ENCODE results near the gene ALDH5A1.

The ALDH5A1 gene

DNA sequence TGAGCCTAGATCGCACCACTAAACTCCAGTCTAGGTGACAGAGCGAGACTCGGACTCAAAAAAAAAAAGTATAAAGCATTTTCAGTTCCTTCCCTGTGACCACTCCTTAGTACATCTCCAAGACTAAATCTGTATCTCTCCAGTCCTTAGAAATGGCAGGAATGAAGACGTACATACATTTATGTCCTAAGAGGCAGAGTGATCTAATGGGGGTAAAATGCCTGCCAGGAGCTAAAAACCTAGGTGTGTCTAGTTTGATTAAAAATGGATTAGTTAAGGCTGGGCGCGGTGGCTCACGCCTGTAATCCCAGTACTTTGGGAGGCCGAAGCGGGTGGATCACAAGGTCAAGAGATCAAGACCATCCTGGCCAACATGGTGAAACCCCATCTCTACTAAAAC, 70.4 kb downstream of the ALDH5A1 start:
- no peak for DNase-seq (ENCODE audit: low read depth in 2 of 2, low spot score in 1 of 2)

DNA sequence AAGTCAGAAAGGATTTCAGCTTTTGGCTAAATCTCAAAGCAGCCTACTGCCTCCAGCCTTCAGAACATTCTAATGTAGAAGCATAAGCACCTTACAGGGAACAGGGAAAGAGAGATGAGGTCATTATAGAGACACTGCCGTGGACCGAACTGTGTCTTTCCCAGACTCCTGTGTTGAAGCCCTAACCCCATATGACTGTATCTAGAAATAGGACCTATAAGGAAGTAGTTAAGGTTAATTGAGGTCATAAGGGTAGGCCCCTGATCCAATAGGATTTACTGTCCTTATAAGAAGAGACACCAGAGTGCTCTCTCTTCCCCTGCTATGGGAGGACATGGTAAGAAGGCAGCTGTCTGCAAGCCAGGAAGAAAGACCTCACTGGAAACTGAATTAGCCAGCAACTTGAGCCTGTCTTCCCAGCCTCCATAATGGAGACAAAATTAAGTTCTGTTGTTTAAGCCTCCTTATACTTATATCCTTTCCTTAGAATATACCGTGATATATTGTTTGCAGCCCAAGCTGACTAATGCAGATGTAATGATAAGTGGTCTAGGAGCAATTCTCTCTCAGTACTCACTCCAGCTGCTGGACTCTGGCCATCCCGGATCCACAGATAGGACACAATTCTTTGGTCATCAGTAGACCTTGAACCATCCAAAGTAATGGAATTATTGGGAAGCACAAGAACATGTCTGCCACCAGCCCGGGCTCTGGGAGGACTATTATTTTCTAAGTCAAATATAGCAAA, 71.4 kb downstream of the ALDH5A1 start:
- no peak for DNase-seq (ENCODE audit: low read depth in 2 of 2, low spot score in 1 of 2)

DNA sequence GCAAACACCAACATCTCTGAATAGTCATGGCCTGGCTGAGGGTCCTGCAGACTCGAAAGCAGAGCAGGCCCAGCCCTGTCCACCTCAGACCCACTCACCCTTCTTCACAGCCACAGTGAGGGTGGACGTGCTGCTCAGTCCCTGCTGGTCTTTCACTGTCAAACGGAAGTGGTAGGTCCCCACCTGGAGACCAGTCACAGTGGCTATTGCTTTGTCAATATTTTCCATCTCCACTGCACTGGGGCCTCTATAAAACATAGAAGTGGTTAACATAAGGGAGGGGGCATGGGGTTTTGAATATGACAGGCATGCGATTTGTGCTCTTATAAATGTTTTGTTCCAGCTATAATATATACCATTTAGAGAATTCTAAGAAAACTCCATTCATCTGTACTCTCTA, 73.9 kb downstream of the ALDH5A1 start:
- no peak for DNase-seq (ENCODE audit: low read depth in 2 of 2, low spot score in 1 of 2)

DNA sequence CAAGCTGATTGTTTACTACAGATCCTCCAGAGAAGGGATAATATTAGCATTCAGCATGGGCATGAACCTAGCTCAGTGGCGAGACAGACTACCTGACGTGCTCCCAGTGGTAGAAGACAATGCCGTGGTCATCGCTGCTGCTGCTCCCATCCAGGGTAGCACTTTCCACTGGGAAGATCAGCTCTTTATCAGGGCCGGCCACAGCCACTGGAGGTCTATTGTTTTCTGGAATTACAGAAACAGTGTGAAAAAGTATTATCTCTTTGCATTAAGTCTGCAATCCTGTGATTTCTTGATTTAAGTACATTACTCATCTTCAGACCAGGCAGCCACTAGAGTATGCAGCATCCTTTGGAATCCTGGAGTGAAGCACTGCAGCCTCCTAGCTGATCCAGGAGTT, 75.0 kb downstream of the ALDH5A1 start:
- no peak for DNase-seq (ENCODE audit: low read depth in 2 of 2, low spot score in 1 of 2)

DNA sequence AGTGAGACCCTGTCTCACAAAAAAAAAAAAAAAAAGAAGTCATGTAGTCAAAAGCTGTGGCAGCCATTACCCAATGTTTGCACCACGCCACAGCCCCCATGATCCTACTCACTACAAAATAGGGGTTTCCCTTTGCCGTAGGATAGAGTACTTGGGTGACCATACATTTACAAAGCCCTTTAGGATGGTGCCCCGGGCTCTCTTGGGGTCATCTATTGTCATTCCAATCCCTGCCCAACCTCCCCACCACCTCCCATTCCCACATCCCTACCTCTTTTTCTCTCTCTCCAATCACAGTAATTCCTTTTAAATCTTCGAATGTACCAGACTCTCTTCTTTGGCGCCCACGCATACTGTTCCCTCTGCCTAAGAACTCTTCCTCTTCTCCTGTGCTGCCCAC, 76.6 kb downstream of the ALDH5A1 start:
- no peak for DNase-seq (ENCODE audit: low read depth in 2 of 2, low spot score in 1 of 2)

DNA sequence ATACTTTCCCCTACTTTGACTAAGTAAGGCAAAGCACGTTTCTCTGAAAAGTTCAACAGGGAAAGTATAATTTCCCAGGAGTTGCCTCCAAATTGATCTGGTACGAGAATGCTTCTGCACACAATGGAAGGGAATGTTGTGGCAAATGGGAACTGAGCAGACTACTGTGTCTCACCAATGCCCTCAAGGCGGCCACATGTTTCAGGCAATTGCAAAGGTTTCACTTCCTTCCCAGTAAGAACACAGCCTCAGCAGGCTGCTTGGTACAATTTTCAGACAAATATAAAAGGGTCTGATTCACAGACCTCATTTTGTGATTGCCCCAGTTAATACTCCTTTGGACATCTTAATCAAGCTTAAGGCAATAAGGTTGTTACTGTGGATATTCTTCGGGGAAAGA, 80.0 kb downstream of the ALDH5A1 start:
- no peak for DNase-seq (ENCODE audit: low read depth in 2 of 2, low spot score in 1 of 2)

DNA sequence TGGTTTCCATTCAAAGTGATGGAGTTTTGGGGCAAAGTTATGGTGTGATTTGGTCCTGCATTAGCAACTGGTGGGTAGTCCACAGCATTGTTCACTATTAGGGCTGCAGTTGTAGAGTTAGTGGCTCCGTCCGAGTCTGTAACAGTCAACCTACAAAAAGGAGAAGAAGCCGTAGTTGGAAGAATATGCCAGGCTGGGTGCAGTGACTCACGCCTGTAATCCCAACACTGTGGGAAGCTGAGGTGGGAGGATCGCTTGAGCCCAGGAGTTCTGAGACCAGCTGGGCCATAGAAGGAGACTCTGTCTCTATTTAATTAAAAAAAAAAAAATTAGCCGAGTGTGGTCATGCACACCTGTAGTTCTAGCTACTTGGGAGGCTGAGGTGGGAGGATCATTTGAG, 81.7 kb downstream of the ALDH5A1 start:
- no peak for DNase-seq (ENCODE audit: low read depth in 2 of 2, low spot score in 1 of 2)

DNA sequence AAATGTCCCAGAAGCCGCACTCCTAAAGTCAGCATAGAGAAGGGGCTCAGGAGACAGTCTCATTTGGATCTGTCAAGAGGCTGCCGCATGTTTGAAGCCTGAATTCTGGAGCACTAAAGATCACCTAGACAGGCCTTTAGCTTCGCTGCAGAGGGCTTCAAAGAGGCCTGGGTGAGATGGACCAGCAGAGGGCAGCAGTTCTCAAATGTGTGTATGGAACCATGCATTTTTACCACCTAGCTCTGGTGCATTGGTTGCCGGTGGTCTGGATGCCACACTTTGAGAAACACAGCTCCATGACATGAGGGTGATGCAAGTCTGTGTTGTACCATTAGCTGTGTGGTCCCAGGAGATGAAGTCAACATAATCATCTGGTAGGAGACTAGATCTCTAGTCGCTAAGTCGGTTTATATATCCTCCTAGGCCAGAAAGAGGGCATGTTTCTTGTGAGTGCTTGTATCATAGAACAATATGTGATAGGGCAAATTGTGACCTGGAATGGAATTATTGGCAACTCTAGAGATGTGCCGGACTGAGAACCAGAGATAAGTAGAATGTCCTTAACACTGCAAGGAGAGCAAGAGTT, 86.4 kb downstream of the ALDH5A1 start:
- peak; percentile 62 to 63 for DNase-seq (ENCODE audit: low read depth in 2 of 2, low spot score in 1 of 2)

DNA sequence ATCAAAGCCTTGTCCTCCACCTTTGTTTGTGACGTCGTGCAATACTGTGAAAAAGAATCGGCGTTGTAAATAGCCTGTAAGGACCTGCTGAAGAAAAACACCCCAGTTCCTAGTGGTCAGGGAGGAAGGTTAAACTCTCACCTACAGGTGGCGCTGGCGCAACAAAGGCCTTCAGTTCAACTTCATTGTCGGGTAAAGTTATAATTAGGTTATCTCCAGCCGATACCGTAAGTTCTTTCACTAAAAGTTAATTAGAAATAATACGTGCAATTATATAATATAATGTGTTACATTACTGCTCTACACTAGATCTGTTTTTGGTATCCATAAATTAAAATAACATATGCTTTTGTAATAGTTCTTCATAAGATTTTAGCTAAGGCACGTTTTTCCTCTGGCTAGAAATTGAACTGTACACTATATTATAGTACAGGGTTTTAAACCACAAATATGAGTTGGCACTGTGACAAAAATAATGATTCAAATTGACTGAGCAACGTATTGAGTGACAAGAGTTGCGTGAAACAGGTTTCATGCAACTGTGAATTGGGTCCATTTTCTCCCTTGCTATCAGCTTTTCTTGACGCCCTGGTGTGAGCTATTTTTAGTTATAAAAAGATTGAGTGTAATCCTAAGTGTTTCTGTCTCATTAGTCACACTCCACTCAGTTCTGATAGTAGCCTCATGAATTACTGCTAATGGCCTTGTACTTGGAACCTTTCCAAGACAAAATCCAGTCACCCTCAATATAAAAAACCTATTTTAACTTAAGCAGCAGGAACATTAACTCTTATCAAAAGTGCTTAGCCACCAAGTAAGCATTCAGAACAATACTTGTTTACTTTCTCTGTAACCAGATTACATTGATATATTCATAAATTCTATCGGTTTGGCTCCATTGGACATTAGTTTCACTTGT, 89.0 kb downstream of the ALDH5A1 start:
- DNase-seq (ENCODE audit: low read depth in 2 of 2, low spot score in 1 of 2), result peak; percentile 26 to 52

DNA sequence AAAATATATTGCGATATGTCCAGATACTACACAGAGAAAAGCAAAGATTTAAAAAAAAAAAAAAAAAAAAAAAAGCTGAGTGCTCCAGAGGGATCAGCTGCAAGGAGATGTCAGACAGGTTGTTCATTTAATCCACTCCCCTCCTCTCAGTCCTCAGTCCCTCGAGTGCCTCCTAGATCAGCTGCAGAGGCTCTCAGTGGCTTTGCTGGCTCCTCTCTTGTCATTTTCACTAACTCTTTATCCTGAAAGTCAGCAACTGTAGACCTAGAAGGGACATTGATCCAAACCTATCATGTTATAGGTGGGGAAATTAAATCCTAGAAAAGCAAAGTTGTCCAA, 89.6 kb downstream of the ALDH5A1 start:
- DNase-seq (ENCODE audit: low read depth in 2 of 2, low spot score in 1 of 2), result no peak

Data from stimulated activated CD8-positive, alpha-beta memory T cell treated with anti-CD3 and anti-CD28 coated beads, Interleukin-4, amount 100 ng/mL, for 1 hour (primary cell).